Measurements from ENCODE around the gene CALM1.

CALM1 gene

GRCh38 chr14:90381011-90381786 lies 15.6 kb upstream of the CALM1 start (continued):
- TF ChIP-seq PRDM4 (tag by site-specific recombination; IDR thresholded peaks at IDR 0.05) (no peak), ZBTB20 (tag by site-specific recombination; IDR thresholded peaks at IDR 0.05) (peak; percentile 59; the same call in 1 of the 2 replicates), ATF2 (tag by site-specific recombination; IDR thresholded peaks at IDR 0.05; ENCODE audit: low read depth) (peak; percentile 50; the same call in 1 of the 2 replicates), OSR2 (tag by site-specific recombination; IDR thresholded peaks at IDR 0.05) (peak; percentile 30; the same call in 1 of the 2 replicates), ZNF341 (tag by site-specific recombination; IDR thresholded peaks at IDR 0.05; ENCODE audit: low read depth) (0 out of 2 replicates have a peak, but pooled peaks have one; percentile 10), FEZF1 (tag by site-specific recombination; IDR thresholded peaks at IDR 0.05) (peak; percentile 32; the same call in 1 of the 2 replicates), PRDM6 (tag by site-specific recombination; IDR thresholded peaks at IDR 0.05) (peak; percentile 81)

GRCh38 chr14:90381999-90382451 lies 14.8 kb upstream of the CALM1 start:
- H3K4me1 ChIP-seq (ENCODE audit: control insufficient read depth, insufficient read depth, low read length), result peaks cover 16% of the 10 kb centered on the region
- no peaks in the 10 kb centered on the region for H3K36me3 ChIP-seq (ENCODE audit: control insufficient read depth in 2 of 2, insufficient read depth in 1 of 2, low read length in 2 of 2)
- H3K4me3 ChIP-seq (ENCODE audit: low read depth, low read length), result peak overlapping the region; percentile 70
- CTCF ChIA-PET, result interaction anchor here (0.9 to 1.3 kb wide), 2 partner anchors 13 to 18 kb away, joined by 3 to 4 read pairs; no protein-coding TSS in a partner anchor
- H3K27ac ChIP-seq (ENCODE audit: extremely low read depth, low read depth, low read length), result peak overlapping the region; percentile 93
- POLR2A ChIA-PET, result interaction anchor here (0.7 to 4.2 kb wide), 2 partner anchors 11 to 15 kb away, joined by 3 to 49 read pairs; partner anchors contain the start of gene CALM1
- no peaks in the 10 kb centered on the region for H3K9me3 ChIP-seq (ENCODE audit: control insufficient read depth, insufficient read depth, low read depth, low read length)
- TF ChIP-seq ZNF639 (tag by site-specific recombination; IDR thresholded peaks at IDR 0.05) (no peak), ZNF658 (tag by site-specific recombination; IDR thresholded peaks at IDR 0.05) (no peak), ZNF645 (tag by site-specific recombination; IDR thresholded peaks at IDR 0.05) (no peak), EGR2 (tag by site-specific recombination; IDR thresholded peaks at IDR 0.05; ENCODE audit: low read depth) (0 out of 2 replicates have a peak, but pooled peaks have one; percentile 13), ZNF600 (tag by site-specific recombination; IDR thresholded peaks at IDR 0.05) (peak; percentile 54), ZNF280C (tag by site-specific recombination; IDR thresholded peaks at IDR 0.05) (no peak), ZBTB10 (tag by site-specific recombination; IDR thresholded peaks at IDR 0.05) (no peak), SP7 (tag by site-specific recombination; IDR thresholded peaks at IDR 0.05) (no peak), HOXA7 (CRISPR knock-in tag; IDR thresholded peaks at IDR 0.05; ENCODE audit: borderline replicate concordance) (no peak), ZNF114 (tag by site-specific recombination; IDR thresholded peaks at IDR 0.05) (no peak), SP2 (tag by site-specific recombination; IDR thresholded peaks at IDR 0.05) (no peak), ZNF548 (tag by site-specific recombination; IDR thresholded peaks at IDR 0.05) (no peak)

All from HEK293 (cell line).